Smooth muscle cell (in vitro differentiated cells): ENCODE results near the gene ZNF710. TPM values are rescaled to one million over a fixed set of nuclear protein-coding genes. Genes with fewer than 3 reads are reported as not detected.
"Not testable (repeated sequence)": the region's sequence is repeated elsewhere in the genome, so short reads cannot be mapped to it uniquely, and the experiment has no call there.

Source experiments
- DNase-seq: peaks from one replicate; lab custom pipeline; 2025; ENCODE audit not compliant: unreplicated experiment; lab: John Stamatoyannopoulos, UW
- H2AFZ ChIP-seq: fragments of 200-600 bp; sonication (generic); 2 replicates; pipeline ENCODE4 v1.6.0; 2016; ENCODE audit warnings: antibody characterized with exemption, low read depth, mild to moderate bottlenecking
- H3F3A ChIP-seq: fragments of 200-600 bp; sonication (generic); 2 replicates; pipeline ENCODE4 v1.6.0; 2017; ENCODE audit warnings: antibody characterized with exemption, low read depth
- H3K27ac ChIP-seq: fragments of 200-600 bp; sonication (generic); 2 replicates; pipeline ENCODE4 v1.5.1; 2016; ENCODE audit warnings: low read depth, mild to moderate bottlenecking
- H3K27me3 ChIP-seq: fragments of 200-600 bp; sonication (generic); 2 replicates; pipeline ENCODE4 v1.6.1; 2016; ENCODE audit warnings: low read depth, mild to moderate bottlenecking
- H3K36me3 ChIP-seq: fragments of 200-600 bp; sonication (generic); 2 replicates; pipeline ENCODE4 v1.5.1; 2016; ENCODE audit warnings: low read depth
- H3K4me1 ChIP-seq: fragments of 200-600 bp; sonication (generic); 2 replicates; pipeline ENCODE4 v1.5.1; 2016; ENCODE audit warnings: low read depth
- H3K4me2 ChIP-seq: fragments of 200-600 bp; sonication (generic); 2 replicates; pipeline ENCODE4 v1.6.0; 2016; ENCODE audit warnings: mild to moderate bottlenecking
- H3K4me3 ChIP-seq: fragments of 200-600 bp; sonication (generic); 2 replicates; pipeline ENCODE4 v1.5.1; 2016; ENCODE audit warnings: mild to moderate bottlenecking
- H3K79me2 ChIP-seq: fragments of 200-600 bp; sonication (generic); 2 replicates; pipeline ENCODE4 v1.6.0; 2016; ENCODE audit warnings: low read depth, mild to moderate bottlenecking
- H3K9ac ChIP-seq: fragments of 200-600 bp; sonication (generic); 2 replicates; pipeline ENCODE4 v1.6.0; 2016; ENCODE audit warnings: low read depth
- H3K9me3 ChIP-seq: fragments of 200-600 bp; sonication (generic); replicated peaks from 2 replicates; pipeline ENCODE4 v1.5.1; 2016; ENCODE audit warnings: low read depth
- H4K20me1 ChIP-seq: fragments of 200-600 bp; sonication (generic); 2 replicates; pipeline ENCODE4 v1.6.0; 2016; ENCODE audit warnings: low read depth
- CTCF ChIP-seq: fragments of 200-600 bp; sonication (generic); IDR thresholded peaks from 2 replicates; pipeline ENCODE4 v1.5.1; 2017; ENCODE audit warnings: borderline replicate concordance, mild to moderate bottlenecking, antibody characterized with exemption; ENCODE audit not compliant: insufficient read depth, poor library complexity, severe bottlenecking
- WGBS: methylation state at CpG from one replicate; pipeline ENCODE4 v1.1.7; 2016; ENCODE audit warnings: low lambda C conversion rate; 5-methylcytosine and 5-hydroxymethylcytosine counted together
- polyA plus RNA-seq: library from polyadenylated mRNA; unstranded; fragments of >200 nt; fragmentation: Nextera tagmentation; extraction: Ambion mirVana; gene quantifications from 2 replicates; pipeline ENCODE4 v1.2.1, GENCODE V29; 2016
- total RNA-seq: library from RNA; depleted of rRNA; stranded (reverse); fragments of >200 nt; gene quantifications from 2 replicates; pipeline ENCODE4 v1.2.3, GENCODE V29; 2014

ZNF710 gene
- total and polyA plus RNA-seq, 2 experiments from 2014 or later, result 8.6 to 10.4 TPM

- Histone ChIP-seq H3K36me3 (no peaks in the 10 kb centered on the region), H3K4me1 (peaks cover 19% of the 10 kb centered on the region), H3K4me3 (no peak overlapping the region), H3K4me2 (no peak overlapping the region), H3K27me3 (no peaks in the 10 kb centered on the region), H3F3A (no peaks in the 10 kb centered on the region), H3K27ac (no peak overlapping the region), H4K20me1 (peaks cover under 1% of the 10 kb centered on the region), H2AFZ (no peak overlapping the region), H3K9ac (no peak overlapping the region), H3K9me3 (no peaks in the 10 kb centered on the region), H3K79me2 (peaks cover 22% of the 10 kb centered on the region)
- WGBS, result 90% methylated on average over 7 of the region's 7 CpGs
- no peak for TF ChIP-seq CTCF
- no peak for DNase-seq
Measured at GRCh38 chr15:90105521-90105920, 104.4 kb downstream of the ZNF710 start.

GRCh38 chr15:90106522-90107117 lies 105.5 kb downstream of the ZNF710 start:
- no peaks in the 10 kb centered on the region for H4K20me1 ChIP-seq
- H3K36me3 ChIP-seq, result no peaks in the 10 kb centered on the region
- 41% methylated on average over 7 of the region's 7 CpGs for WGBS
- peak overlapping the region; percentile 44 for H3K4me2 ChIP-seq
- H3K4me3 ChIP-seq, result no peak overlapping the region
- no peaks in the 10 kb centered on the region for H3K27me3 ChIP-seq
- TF ChIP-seq CTCF, result no peak
- H3F3A ChIP-seq, result no peaks in the 10 kb centered on the region
- DNase-seq, result no peak
- H3K9ac ChIP-seq, result no peak overlapping the region
- H3K4me1 ChIP-seq, result peaks cover 9% of the 10 kb centered on the region
- peak overlapping the region; percentile 18 for H2AFZ ChIP-seq
- H3K27ac ChIP-seq, result no peak overlapping the region
- H3K9me3 ChIP-seq, result no peaks in the 10 kb centered on the region
- peaks cover 11% of the 10 kb centered on the region for H3K79me2 ChIP-seq

GRCh38 chr15:90108038-90108437 lies 106.9 kb downstream of the ZNF710 start:
- H3K36me3 ChIP-seq, H3K79me2 ChIP-seq, H3K4me3 ChIP-seq, H3K27me3 ChIP-seq, H3K9me3 ChIP-seq, H2AFZ ChIP-seq, H3K27ac ChIP-seq, H4K20me1 ChIP-seq, H3K9ac ChIP-seq, H3K4me2 ChIP-seq, H3K4me1 ChIP-seq, DNase-seq, H3F3A ChIP-seq: not testable (repeated sequence)
- WGBS, result 96% methylated on average over 5 of the region's 5 CpGs

- H3K4me3 ChIP-seq, H3K36me3 ChIP-seq, H3K27ac ChIP-seq, H3K4me1 ChIP-seq, H3K27me3 ChIP-seq, H4K20me1 ChIP-seq, H3K79me2 ChIP-seq, DNase-seq, H3K9me3 ChIP-seq, H3K9ac ChIP-seq, H2AFZ ChIP-seq, H3F3A ChIP-seq, H3K4me2 ChIP-seq: not testable (repeated sequence)
- 75% methylated on average over 3 of the region's 3 CpGs for WGBS
Measured at GRCh38 chr15:90109163-90109751, 108.1 kb downstream of the ZNF710 start.
